HG03342 (cell line): Measurements from ENCODE around the gene CHD9.
A peak's percentile ranks its signal among the peaks of the same experiment; 100 is the strongest.

ENCODE experiments used
- ATAC-seq: cut with Tn5 transposase; IDR thresholded peaks from one replicate; pipeline ENCODE4 v1.9.1; 2021; ENCODE audit warnings: mild to moderate bottlenecking, moderate library complexity; ENCODE audit not compliant: unreplicated experiment

CHD9 gene

GRCh38 chr16:53123747-53124146 is 69.0 kb downstream of the CHD9 start:
- no peak for ATAC-seq

- no peak for ATAC-seq
Observed at GRCh38 chr16:53126390-53126789, 71.6 kb downstream of the CHD9 start.

- ATAC-seq = no peak
Observed at GRCh38 chr16:53129281-53130158, 74.7 kb downstream of the CHD9 start.

- peak; percentile 78 for ATAC-seq
Observed at GRCh38 chr16:53130159-53131049, 75.6 kb downstream of the CHD9 start.

- peak; percentile 0 for ATAC-seq
Observed at GRCh38 chr16:53131050-53131362, 76.2 kb downstream of the CHD9 start.

- peak; percentile 13 for ATAC-seq
Observed at GRCh38 chr16:53131363-53132071, 76.7 kb downstream of the CHD9 start.

GRCh38 chr16:53132406-53132805 is 77.6 kb downstream of the CHD9 start:
- ATAC-seq = no peak

GRCh38 chr16:53135329-53135728 is 80.5 kb downstream of the CHD9 start:
- ATAC-seq = no peak

GRCh38 chr16:53142823-53143568 is 88.2 kb downstream of the CHD9 start:
- no peak for ATAC-seq

- no peak for ATAC-seq
Observed at GRCh38 chr16:53147500-53148065, 92.8 kb downstream of the CHD9 start.

- ATAC-seq = no peak
Observed at GRCh38 chr16:53150769-53151168, 96.0 kb downstream of the CHD9 start.

- ATAC-seq = no peak
Observed at GRCh38 chr16:53152329-53152728, 97.5 kb downstream of the CHD9 start.

- ATAC-seq = no peak
Observed at GRCh38 chr16:53153130-53153529, 98.3 kb downstream of the CHD9 start.

- ATAC-seq = no peak
Observed at GRCh38 chr16:53154513-53154912, 99.7 kb downstream of the CHD9 start.

GRCh38 chr16:53156516-53156915 is 101.7 kb downstream of the CHD9 start:
- no peak for ATAC-seq

- peak; percentile 72 for ATAC-seq
Observed at GRCh38 chr16:53159781-53160436, 105.1 kb downstream of the CHD9 start.

- no peak for ATAC-seq
Observed at GRCh38 chr16:53166099-53166498, 111.3 kb downstream of the CHD9 start.

- no peak for ATAC-seq
Observed at GRCh38 chr16:53168744-53169143, 114.0 kb downstream of the CHD9 start.

GRCh38 chr16:53172517-53172916 is 117.7 kb downstream of the CHD9 start:
- no peak for ATAC-seq

GRCh38 chr16:53175118-53175517 is 120.3 kb downstream of the CHD9 start:
- ATAC-seq = no peak
